HG03342 (cell line): ENCODE data around the gene PROC.
"Not testable (repeated sequence)": the region's sequence is repeated elsewhere in the genome, so short reads cannot be mapped to it uniquely, and the experiment has no call there.

ENCODE experiments used
- ATAC-seq: cut with Tn5 transposase; IDR thresholded peaks from one replicate; pipeline ENCODE4 v1.9.1; 2021; ENCODE audit warnings: mild to moderate bottlenecking, moderate library complexity; ENCODE audit not compliant: unreplicated experiment

Gene PROC

DNA sequence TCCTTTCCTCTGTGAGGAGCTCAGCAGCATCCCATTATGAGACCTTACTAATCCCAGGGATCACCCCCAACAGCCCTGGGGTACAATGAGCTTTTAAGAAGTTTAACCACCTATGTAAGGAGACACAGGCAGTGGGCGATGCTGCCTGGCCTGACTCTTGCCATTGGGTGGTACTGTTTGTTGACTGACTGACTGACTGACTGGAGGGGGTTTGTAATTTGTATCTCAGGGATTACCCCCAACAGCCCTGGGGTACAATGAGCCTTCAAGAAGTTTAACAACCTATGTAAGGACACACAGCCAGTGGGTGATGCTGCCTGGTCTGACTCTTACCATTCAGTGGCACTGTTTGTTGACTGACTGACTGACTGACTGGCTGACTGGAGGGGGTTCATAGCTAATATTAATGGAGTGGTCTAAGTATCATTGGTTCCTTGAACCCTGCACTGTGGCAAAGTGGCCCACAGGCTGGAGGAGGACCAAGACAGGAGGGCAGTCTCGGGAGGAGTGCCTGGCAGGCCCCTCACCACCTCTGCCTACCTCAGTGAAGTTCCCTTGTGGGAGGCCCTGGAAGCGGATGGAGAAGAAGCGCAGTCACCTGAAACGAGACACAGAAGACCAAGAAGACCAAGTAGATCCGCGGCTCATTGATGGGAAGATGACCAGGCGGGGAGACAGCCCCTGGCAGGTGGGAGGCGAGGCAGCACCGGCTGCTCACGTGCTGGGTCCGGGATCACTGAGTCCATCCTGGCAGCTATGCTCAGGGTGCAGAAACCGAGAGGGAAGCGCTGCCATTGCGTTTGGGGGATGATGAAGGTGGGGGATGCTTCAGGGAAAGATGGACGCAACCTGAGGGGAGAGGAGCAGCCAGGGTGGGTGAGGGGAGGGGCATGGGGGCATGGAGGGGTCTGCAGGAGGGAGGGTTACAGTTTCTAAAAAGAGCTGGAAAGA, 7.6 kb downstream of the PROC start:
- ATAC-seq, result no peak

DNA sequence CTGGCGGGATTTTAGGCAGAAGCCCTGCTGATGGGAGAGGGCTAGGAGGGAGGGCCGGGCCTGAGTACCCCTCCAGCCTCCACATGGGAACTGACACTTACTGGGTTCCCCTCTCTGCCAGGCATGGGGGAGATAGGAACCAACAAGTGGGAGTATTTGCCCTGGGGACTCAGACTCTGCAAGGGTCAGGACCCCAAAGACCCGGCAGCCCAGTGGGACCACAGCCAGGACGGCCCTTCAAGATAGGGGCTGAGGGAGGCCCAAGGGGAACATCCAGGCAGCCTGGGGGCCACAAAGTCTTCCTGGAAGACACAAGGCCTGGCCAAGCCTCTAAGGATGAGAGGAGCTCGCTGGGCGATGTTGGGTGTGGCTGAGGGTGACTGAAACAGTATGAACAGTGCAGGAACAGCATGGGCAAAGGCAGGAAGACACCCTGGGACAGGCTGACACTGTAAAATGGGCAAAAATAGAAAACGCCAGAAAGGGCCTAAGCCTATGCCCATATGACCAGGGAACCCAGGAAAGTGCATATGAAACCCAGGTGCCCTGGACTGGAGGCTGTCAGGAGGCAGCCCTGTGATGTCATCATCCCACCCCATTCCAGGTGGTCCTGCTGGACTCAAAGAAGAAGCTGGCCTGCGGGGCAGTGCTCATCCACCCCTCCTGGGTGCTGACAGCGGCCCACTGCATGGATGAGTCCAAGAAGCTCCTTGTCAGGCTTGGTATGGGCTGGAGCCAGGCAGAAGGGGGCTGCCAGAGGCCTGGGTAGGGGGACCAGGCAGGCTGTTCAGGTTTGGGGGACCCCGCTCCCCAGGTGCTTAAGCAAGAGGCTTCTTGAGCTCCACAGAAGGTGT, 8.5 kb downstream of the PROC start:
- no peak for ATAC-seq

DNA sequence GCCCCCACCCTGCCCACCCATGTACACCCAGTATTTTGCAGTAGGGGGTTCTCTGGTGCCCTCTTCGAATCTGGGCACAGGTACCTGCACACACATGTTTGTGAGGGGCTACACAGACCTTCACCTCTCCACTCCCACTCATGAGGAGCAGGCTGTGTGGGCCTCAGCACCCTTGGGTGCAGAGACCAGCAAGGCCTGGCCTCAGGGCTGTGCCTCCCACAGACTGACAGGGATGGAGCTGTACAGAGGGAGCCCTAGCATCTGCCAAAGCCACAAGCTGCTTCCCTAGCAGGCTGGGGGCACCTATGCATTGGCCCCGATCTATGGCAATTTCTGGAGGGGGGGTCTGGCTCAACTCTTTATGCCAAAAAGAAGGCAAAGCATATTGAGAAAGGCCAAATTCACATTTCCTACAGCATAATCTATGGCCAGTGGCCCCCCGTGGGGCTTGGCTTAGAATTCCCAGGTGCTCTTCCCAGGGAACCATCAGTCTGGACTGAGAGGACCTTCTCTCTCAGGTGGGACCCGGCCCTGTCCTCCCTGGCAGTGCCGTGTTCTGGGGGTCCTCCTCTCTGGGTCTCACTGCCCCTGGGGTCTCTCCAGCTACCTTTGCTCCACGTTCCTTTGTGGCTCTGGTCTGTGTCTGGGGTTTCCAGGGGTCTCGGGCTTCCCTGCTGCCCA, 9.3 kb downstream of the PROC start:
- no peak for ATAC-seq

DNA sequence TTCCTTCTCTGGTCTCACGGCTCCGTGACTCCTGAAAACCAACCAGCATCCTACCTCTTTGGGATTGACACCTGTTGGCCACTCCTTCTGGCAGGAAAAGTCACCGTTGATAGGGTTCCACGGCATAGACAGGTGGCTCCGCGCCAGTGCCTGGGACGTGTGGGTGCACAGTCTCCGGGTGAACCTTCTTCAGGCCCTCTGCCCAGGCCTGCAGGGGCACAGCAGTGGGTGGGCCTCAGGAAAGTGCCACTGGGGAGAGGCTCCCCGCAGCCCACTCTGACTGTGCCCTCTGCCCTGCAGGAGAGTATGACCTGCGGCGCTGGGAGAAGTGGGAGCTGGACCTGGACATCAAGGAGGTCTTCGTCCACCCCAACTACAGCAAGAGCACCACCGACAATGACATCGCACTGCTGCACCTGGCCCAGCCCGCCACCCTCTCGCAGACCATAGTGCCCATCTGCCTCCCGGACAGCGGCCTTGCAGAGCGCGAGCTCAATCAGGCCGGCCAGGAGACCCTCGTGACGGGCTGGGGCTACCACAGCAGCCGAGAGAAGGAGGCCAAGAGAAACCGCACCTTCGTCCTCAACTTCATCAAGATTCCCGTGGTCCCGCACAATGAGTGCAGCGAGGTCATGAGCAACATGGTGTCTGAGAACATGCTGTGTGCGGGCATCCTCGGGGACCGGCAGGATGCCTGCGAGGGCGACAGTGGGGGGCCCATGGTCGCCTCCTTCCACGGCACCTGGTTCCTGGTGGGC, 10.0 kb downstream of the PROC start:
- no peak for ATAC-seq

DNA sequence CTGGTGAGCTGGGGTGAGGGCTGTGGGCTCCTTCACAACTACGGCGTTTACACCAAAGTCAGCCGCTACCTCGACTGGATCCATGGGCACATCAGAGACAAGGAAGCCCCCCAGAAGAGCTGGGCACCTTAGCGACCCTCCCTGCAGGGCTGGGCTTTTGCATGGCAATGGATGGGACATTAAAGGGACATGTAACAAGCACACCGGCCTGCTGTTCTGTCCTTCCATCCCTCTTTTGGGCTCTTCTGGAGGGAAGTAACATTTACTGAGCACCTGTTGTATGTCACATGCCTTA, 10.5 kb downstream of the PROC start:
- no peak for ATAC-seq

DNA sequence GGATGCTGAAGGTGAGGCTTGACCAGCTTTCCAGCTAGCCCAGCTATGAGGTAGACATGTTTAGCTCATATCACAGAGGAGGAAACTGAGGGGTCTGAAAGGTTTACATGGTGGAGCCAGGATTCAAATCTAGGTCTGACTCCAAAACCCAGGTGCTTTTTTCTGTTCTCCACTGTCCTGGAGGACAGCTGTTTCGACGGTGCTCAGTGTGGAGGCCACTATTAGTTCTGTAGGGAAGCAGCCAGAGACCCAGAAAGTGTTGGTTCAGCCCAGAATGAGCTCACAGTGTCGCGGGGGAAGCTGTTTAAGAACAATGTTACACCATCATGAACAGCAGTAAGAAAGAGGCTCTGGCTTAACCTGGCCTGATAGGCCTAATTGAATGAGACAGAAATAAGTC, 11.1 kb downstream of the PROC start:
- no peak for ATAC-seq

DNA sequence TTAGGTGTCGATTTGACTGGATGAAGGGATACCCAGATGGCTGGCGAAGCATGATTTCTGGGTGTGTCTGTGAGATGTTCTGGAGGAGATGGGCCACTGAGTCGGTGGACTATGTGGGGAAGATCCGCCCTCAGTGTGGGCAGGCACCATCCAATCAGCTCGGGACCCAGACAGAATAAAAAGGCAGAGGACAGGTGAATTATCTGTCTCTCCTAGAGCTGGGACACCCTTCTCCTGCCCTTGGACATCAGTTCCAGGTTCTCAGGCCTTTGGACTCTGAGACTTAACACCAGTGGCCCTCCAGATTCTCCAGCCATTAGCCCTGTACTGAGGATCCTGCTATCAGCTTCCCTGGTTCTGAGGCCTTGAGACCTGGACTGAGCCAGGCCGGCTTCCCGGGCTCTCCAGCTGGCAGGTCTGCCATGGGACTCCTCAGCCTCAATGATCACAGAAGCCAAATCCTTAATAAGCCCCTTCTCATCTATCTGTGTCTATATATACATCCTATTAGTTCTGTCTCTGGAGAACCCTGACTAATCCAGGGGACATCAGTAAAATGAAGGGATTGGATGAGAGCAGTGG, 11.7 kb downstream of the PROC start:
- no peak for ATAC-seq

DNA sequence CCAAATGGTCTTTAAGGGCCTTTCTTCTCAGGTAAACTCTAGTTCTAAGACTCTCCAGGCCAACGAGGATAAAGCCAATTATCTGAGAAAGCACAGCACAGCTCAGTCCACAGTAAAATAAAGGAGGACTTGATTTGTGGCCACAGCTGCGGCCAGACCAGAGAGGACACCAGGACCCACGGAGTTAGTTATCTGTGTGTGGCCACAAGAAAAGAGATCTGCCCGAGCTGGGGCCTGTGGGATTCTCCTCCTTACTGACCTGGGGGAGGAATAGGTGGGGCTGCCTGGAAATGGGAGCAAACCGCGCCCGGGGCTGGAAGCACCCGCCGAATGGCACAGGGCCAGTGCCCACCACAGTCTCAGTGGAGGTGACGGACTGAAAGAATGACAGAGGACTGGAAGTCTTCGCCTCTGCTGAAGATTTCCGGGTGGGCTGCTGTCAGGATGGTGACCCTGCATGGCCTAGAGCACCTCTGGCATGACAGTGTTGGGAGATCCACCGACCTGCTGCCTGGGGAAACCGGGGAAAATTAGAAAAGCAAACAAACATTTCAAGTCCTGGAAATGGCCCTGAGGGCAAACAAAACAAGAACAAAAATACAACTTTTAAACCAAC, 13.3 kb downstream of the PROC start:
- ATAC-seq, result no peak

DNA sequence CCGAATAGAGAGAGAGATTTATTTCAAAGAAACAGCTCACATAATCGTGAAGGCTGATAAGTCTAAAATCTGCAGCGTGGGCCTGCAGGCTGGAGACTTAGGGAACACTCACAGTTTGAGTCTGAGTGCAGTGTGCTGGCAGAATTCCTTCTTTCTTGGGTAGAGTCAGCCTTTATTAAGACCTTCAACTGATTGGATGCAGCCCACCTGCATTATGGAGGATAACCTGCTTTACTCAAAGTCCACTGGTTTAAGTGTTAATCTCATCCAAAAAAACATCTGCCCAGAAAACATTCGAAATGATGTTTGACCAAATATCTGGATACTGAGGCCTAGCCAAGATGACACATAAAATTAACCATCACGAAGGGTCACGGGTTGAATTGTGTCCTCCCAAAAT, 16.3 kb downstream of the PROC start:
- ATAC-seq, result no peak

DNA sequence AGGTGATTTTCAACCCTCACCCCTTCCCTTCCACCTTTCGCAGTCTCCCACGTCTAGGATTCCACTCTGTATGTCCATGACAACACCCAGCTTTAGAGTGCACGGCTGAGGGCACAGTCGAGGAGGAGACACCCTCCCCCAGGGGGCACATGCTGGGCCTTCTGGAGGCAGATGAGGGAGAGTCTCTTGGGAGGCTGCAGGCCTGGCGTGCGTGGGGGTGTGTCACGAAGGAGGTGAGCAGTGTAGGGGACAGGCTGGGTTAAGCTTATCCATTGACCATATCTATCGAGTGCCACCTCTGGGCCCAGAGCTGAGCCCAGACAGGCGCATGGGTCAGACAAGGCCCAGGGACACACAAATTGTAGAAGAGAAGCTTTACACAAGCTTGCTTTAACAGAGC, 18.8 kb downstream of the PROC start:
- no peak for ATAC-seq

DNA sequence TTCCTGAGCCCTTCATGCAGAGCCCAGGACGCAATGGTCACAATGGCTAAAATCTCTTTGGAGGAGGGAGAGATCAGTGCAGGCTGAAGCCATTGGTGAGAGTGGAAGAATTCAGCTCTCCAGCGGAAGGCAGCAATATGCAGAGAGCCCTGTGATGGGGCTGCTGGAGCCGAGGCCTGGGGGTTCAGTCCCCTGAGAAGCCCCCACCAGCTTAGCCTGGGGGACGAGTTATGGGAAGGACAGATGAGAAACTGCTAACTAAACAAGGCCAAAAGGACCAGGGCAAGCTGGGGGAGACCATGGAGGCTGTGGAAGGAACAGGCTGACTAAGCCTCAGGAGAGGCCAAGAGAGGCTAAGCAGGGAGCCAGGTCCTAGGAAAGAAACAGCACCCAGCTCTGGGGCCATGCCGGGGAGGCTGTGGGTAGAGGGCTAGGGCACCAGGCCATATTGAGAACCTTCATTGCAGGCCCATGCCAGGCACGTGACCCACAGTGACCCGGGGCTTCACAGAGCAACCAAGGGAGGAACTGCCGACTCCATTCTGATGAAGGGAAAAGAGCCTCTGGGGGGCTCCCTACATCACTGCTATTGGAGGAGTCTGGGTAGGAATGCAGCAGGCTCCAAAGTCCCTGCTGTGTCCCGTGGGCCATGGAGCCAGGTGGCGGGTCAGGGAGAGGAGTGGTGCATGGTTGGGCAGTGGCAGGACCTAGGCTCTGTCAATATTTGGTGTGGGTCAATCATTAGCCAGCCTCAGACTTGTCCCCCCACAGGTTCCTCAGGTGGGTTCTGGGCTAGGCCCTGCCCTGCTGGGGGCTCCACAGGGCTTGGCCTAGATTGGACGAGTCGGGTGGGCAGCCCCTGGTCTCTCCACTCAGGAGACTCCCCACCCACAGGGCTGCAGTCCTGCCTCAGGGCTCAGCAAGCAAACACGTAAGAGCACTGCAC, 19.8 kb downstream of the PROC start:
- no peak for ATAC-seq

DNA sequence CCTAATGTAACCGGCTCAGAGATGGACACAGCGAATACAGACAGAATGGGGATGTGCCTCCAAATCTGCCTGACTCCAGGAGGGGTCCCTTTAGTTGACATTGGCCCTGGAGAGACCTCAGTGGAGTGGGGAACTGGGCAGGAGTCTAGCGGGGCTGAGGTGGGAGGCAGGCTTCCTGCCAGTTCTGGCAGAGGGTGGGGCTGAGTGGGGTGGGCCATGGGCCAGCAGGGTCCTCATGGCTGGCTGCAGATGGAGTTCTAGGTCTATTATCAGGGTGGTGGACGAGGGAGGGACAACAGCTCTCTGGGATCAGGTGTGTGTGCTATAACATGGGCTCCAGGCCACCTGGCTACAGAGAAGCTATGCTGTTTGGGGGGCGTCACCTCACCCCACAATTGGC, 21.1 kb downstream of the PROC start:
- no peak for ATAC-seq

DNA sequence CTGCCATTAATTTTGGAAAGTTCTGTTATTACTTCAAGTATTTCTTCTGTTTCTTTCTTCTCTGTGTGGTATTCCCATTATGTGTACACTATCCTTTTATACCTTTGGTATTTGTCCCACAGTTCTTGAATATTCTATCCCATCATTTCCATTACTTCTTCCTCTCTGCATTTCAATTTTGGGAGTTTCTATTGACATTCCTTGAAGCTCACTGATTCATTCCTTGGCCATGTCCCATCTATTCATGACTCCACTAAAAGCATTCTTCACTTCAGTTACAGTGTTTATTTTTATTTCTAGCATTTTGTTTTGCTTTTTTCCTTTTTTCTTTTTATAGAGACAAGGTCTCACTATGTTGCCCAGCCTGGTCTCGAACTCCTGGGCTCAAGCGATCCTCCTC, 30.3 kb downstream of the PROC start:
- ATAC-seq, result no peak

DNA sequence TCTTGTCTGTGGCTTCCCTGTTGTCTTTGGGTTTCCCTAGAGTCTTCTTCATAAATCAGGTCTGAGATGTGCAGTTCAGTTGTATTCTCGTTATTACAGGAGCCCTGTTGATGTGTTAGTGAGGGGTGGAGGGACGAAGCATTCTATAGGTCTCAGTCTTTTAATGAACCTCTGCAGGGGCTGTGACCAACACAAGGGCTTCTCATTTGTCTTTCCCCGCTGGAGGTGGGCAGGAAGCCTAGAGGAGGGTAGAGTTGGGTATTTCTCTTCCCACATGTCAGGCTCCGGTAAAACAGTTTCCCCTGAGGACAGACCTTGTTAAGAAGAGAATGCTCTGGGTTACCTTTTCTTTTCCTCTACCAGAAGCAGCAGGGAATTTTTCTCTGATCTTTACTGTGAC, 31.2 kb downstream of the PROC start:
- ATAC-seq, result no peak

DNA sequence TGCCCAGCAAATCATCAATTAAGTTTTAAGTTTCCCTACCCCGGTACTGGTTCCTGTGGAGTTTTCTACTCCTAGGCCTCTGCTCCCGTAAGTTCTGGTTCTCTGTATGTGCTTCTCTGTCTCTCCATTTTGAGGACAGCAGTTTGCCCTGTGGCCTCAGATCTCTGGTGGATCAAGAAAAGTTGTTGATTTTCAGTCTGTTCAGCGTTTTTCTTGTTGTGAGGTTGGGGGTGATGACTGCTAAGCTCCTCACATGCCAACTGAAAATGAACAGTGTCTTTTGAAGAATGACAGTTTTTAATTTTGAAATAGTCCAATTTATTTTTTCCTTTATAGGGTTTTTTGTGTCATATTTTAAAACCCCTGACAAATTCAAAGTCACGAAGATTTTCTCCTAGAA, 31.7 kb downstream of the PROC start:
- no peak for ATAC-seq

DNA sequence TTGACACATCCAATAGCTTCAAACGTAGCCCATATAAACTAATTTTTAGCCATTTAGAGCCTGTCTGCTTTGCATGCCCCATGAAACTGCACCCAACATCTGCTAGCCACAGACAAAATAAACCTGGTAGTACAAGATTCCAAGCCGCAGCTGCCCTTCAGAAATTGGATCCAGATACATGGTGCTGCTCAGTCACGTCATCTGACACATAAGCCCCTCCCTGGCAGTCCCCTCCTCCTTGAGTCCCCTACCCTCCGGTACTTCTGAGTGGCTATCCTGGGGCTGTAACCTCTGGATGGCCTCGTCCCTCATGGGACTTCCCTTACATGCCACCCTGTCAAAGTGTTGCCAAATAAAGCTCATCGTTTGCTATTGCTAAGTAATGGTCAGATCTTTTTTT, 33.8 kb downstream of the PROC start:
- no peak for ATAC-seq

DNA sequence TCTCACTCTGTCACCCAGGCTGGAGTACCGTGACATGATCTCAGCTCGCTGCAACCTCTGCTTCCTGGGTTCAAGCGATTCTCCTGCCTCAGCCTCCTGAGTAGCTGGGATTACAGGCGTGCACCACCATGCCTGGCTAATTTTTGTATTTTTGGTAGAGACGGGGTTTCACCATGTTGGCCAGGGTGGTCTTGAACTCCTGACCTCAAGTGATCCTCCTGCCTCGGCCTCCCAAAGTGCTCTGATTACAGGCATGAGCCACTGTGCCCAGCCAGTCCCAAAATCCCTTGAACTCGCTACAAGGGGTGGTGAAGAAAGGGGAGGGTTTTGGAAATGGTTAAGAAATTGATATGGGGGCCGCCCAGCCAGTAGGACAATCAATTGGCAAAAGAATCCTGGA, 34.2 kb downstream of the PROC start:
- ATAC-seq, result not testable (repeated sequence)

DNA sequence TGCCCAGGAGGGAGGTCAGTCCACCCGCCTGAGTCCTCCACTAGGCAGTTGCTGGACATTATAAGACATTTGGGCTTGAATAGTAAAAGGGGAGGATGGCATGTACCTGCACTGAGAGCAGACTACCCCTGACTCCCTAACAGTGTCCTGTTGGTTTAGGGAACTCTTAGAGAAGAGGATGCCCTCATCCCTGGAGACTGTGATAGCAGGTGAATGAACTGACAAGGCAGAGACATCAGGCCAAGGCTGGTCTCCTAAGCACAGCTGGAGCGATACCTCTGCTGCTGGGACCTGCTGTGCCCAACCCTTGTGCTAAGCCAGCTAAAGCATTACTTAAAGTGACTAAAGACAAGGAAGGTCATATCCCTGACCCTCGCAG, 34.8 kb downstream of the PROC start:
- ATAC-seq, result no peak
